Activated T-helper 1 cell treated with anti-CD3 and anti-CD28 coated beads, Interleukin-2, amount 50 U/mL, for 16 hours (primary cell): ENCODE data around the gene TTF2.
"Not testable (repeated sequence)": the region's sequence is repeated elsewhere in the genome, so short reads cannot be mapped to it uniquely, and the experiment has no call there.

Experiments
- DNase-seq, 2 donors: peaks; one replicate each; pipeline ENCODE4 v3.0.0-alpha.2; 2020; ENCODE audit warnings: low read depth in 1 of 2, low spot score in 1 of 2

The TTF2 gene

GRCh38 chr1:117119144-117119543 is 59.0 kb downstream of the TTF2 start:
- not testable (repeated sequence) for DNase-seq

DNA sequence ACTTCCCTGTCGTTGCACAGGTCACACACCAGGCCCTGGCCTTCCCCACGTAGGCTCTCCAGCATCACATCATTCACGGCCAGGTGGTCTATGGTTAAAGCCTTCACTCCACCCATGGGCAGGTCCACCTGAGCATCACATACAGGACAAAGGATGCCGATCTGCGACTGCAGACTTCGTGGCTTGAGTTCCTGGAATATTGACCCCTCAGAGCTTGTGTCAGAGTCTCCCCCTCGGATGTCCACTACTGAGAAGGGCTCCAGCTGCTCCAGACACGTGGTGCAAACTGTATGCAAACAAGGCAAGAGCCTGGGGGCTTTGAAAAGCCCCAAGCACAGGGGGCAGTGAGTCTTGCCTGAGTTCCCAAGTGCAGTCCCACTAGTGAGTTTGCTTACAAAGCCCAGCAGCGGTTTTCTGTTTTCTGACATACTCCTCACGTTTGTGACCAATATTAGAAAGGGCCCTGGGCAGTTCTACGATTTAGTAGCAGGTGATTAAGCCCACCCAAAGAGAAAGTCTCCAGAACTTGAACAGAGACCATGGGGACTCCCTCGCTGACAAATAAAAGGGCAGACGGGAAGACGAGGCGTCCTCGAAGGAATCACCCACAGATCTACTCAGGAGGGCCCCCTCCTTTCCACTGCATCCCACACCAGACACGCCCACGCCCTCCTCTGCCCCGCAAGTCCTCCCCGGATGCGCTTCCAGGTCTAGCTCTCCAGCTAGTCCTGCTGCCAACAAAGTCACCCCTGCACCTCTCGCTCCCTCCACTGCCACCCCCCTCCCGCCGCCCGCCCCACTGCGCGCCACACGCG is 60.9 kb downstream of the TTF2 start:
- DNase-seq: no peak

DNA sequence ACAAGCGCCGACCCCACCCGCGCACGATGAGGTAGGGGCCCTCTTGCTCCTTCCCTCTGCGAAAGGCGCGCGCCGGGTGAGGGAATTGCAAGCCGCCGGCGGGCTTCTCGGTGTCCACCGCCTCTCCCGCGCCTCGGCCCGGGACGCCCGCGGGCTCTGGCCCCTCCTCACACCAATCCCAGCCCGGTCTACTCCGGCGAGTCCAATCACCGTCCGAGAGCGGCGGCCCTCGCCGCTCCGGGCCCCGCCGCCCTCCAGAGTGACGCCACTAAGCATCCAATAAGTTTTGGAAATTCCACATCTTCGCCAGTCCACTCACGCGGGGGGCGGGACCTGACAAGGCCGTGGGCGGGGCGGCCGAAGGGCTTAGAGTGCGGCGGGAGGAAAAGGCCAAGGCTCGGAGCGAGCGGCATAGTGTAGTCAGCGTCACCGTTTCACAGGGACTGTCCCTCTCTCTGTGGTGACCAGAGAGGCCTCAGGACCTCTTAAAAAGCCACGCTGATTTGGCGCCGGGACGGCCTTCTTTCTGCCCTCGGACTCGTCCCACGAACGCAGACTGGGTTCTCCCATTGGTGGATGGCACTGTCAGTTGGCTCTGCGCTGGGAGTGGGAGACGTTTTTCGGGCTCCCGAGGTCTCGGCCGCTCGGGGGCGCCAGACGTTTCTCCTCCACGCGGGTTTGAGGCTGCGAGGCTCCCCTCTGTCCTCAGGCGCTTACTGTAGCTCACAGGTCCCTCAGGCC is 61.6 kb downstream of the TTF2 start, which contains the start of gene TRIM45:
Gene TRIM45, minus strand, starts transcription at position 161 of the 741 bp plus-strand sequence. CDS start 548 bp downstream, outside the sequence.
- DNase-seq: peak; percentile 61 to 69

GRCh38 chr1:117122330-117123025 is 62.4 kb downstream of the TTF2 start:
- DNase-seq: no peak

DNA sequence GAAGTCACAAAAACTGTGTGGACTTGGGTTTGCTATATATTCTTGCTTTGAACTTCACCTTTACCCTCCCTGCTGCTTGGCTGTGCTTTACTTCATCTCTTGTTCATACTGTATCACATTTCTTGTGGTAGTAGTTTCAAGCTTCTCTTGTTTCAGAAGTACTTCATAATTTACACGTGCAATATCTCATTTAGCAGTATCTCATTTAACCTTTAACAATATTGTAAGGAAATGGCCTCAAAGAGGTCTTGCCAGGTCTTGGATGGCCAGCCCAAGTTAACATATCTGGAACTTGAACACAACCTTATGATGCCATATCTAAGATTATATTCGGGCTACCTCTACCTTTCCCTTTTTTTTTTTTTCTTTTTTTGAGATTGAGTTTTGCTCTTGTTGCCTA is 63.1 kb downstream of the TTF2 start:
- DNase-seq: no peak

DNA sequence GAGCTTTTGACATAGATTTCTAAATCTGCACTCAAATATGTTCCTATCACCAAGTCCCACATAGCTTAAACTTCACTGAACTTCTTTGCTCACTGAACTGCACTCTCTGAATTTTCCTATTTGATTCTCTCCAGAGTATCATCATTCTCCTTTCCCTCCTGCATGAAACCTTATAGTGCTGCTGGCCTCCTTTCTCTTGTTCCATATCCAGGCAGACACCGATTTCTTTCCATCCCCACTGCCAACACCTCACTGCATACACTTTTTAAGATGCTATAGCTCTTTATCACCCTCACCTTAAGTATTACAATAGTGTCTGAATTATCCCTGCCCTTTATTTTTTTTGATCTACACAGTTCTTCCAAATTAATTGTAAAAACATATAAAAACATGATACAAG is 64.5 kb downstream of the TTF2 start:
- no peak for DNase-seq

DNA sequence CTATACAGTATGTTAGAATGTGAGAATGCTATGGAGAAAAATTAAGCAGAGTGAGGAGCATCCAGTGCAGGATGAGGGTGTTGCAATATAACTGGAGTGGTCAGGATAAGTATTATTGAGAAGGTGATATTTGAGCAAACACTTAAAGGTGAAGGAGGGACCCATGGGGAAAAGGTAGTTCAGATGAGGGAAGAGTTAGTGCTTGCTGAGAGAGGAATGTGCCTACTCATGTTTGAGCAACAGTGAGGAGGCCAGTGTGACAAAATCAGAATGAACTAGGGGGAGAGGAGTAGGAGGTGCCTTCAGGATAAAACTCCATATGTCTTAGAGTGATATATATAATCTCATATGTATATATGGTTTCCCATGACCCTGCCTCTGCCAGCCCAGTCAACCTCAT is 67.7 kb downstream of the TTF2 start:
- no peak for DNase-seq

GRCh38 chr1:117128323-117129079 is 68.4 kb downstream of the TTF2 start:
- DNase-seq: no peak

DNA sequence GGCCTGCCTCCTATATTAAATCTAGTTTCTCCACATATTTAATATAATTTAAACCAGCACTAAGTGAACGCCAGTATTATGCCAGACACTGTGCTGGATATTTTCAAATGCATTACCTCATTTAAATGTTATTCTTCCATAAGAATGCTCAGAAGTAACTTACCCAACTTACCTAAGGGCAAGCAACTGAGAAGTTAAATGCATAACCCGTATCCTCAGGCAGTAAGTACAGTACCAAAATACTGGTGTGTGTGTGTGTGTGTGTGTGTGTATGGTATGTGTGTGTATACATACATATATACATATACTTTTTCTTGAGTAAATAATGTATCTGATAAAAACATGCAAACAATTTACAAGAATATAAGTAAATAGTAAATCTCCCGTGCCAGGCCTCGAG is 70.4 kb downstream of the TTF2 start:
- no peak for DNase-seq

- no peak for DNase-seq
These were observed 75.2 kb downstream of the TTF2 start for GRCh38 chr1:117135329-117135728.

- no peak for DNase-seq
These were observed 76.6 kb downstream of the TTF2 start for GRCh38 chr1:117136749-117137148.

- DNase-seq: no peak
These were observed 77.2 kb downstream of the TTF2 start for GRCh38 chr1:117137281-117137855.

GRCh38 chr1:117138106-117138505 is 78.0 kb downstream of the TTF2 start:
- no peak for DNase-seq

DNA sequence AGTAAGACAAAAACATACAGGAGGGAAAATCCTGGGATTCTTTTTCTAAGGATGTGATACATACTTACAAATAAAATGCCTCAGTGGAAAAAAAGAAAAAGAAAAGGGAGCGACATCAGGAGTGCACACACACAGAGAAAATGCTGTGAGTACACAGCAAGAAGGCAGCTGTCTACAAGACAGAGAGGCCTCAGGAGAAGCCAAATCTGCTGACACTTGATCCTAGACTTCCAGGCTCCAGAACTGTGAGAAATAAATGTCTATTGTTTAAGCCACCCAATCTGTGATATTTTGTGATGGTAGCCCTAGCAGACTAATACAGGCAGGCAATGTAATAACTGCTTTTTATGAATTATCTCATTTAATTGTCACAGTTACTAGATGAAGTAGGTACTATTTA is 78.4 kb downstream of the TTF2 start:
- DNase-seq: no peak

- DNase-seq: no peak
These were observed 82.1 kb downstream of the TTF2 start for GRCh38 chr1:117142200-117142599.

GRCh38 chr1:117143172-117143571 is 83.0 kb downstream of the TTF2 start:
- DNase-seq: no peak

- no peak for DNase-seq
These were observed 83.7 kb downstream of the TTF2 start for GRCh38 chr1:117143871-117144270.

DNA sequence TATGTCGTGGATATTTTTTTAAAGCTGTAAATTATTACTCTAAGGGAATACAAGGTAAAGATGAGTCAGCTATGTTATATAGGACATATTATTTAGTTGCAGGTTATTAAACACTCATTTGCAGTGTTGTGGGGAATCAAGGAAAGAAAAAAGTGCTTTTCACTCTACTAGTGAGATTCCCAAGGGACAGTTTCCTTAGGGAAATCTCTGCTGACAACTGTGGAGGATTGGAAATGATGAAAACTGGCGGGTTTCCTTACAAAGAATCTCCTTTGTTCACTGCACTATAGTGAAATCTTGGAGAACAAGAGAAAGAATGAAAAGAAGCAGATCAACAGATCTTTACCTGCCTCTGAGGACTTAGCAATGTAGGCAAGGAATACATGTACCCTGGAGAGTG is 85.9 kb downstream of the TTF2 start:
- no peak for DNase-seq

DNA sequence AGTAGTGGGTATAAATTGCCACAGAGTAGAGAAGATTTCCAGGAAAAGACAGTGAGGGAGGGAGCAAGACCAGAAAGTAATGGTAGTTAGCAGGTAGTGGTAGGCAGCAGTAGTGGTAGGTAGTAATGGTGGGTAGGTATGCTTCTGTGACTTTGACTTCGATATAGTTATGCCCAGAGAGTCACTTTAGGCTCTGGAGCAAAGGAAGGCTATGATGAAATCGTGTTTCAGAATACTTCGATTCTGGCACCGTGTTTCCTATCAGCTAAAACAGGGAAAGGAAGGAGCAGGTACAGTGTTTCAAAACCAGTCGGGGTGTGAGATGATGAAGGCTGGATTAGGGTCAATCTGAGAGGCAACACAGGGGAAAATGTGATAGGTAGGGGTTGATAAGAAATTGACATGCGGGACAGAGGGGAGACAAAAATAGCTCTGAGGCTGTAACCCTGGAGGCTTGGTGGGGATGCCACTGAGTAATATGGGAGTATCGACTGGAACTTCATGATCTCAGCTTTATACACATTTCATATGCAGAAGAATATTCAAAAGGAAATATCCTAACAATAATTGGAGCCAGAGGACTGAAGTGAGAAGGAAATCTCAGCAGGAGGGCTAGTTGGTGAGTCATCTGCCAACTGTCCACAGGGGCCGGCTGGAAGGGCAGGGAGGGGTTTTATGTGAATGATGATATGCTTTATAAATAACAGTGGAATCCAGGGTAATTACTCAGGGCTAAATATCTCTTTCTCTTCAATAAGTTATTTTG is 86.6 kb downstream of the TTF2 start:
- no peak for DNase-seq

GRCh38 chr1:117147341-117147831 is 87.3 kb downstream of the TTF2 start:
- DNase-seq: no peak
